ENCODE data around the gene TRMO.

DNA sequence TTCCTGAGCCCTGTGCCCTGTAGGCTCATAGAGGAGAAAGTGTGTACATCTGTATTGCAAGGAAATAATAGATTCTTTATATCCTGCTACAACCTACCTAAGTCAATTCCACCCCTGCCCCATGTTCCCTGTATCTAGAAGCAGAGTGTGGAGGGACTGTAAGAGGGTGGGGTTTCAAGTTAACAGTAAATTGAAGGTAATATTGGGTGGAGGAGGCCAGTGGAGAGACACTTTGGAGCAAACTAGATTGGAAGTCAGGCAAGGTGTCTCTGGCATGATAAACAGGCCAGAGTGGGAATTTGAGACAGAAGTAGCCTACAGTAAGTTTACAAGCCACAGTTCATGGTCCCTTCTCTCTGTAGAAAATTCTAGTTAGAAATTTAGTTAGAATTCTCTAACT lies 17.9 kb upstream of the TRMO start:
- TF ChIP-seq, protein P1, sequence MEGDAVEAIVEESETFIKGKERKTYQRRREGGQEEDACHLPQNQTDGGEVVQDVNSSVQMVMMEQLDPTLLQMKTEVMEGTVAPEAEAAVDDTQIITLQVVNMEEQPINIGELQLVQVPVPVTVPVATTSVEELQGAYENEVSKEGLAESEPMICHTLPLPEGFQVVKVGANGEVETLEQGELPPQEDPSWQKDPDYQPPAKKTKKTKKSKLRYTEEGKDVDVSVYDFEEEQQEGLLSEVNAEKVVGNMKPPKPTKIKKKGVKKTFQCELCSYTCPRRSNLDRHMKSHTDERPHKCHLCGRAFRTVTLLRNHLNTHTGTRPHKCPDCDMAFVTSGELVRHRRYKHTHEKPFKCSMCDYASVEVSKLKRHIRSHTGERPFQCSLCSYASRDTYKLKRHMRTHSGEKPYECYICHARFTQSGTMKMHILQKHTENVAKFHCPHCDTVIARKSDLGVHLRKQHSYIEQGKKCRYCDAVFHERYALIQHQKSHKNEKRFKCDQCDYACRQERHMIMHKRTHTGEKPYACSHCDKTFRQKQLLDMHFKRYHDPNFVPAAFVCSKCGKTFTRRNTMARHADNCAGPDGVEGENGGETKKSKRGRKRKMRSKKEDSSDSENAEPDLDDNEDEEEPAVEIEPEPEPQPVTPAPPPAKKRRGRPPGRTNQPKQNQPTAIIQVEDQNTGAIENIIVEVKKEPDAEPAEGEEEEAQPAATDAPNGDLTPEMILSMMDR (IDR thresholded peaks at IDR 0.05; ENCODE audit: low read depth, low read length): no peak
- TF ChIP-seq, protein P2, sequence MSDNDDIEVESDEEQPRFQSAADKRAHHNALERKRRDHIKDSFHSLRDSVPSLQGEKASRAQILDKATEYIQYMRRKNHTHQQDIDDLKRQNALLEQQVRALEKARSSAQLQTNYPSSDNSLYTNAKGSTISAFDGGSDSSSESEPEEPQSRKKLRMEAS (IDR thresholded peaks at IDR 0.05; ENCODE audit: low read depth, low read length): no peak
- TF ChIP-seq POLR2A (IDR thresholded peaks at IDR 0.05; ENCODE audit: extremely low read depth, insufficient read length) (no peak), MYC (IDR thresholded peaks at IDR 0.05; ENCODE audit: low read depth, low read length) (no peak)
